ENCODE data around the gene DEPDC4. TPM values are rescaled to one million over a fixed set of nuclear protein-coding genes. Genes with fewer than 3 reads are reported as not detected.

DEPDC4 gene
- total and polyA plus RNA-seq, 2 of the 4 experiments (the other 2 are of a cell fraction): 0.72 to 0.79 TPM

Small RNAs within 50 kb of the gene (microRNA-seq; reads per million reads assigned to microRNA genes)
- not detected for gene RF00019 (ENCODE audit: insufficient read depth, insufficient read length)

Small RNAs within 50 kb of the gene (small RNA-seq; reads per million reads assigned to genes)
- 0 reads per million in 5 experiments for gene RF00019

Other genes starting within 250 kb of the DEPDC4 start
- gene BLTP3B, start 124.2 kb downstream of the DEPDC4 start, total RNA-seq (2012; rRNA removed): 38.7 and 44.7 TPM in 2 replicates
- 8.9 and 10.6 TPM in 2 replicates for gene BLTP3B, start 124.2 kb downstream of the DEPDC4 start, polyA plus RNA-seq (2012; rRNA removed)
- gene ACTR6, start 66.3 kb downstream of the DEPDC4 start, total RNA-seq (2012; rRNA removed): 10.2 and 20.6 TPM in 2 replicates
- 9.7 and 14.5 TPM in 2 replicates for gene ACTR6, start 66.3 kb downstream of the DEPDC4 start, polyA plus RNA-seq (2012; rRNA removed)
- gene SCYL2, start 98 bp upstream of the DEPDC4 start, total RNA-seq (2012; rRNA removed): 52.0 and 67.2 TPM in 2 replicates
- 13.3 and 15.3 TPM in 2 replicates for gene SCYL2, start 98 bp upstream of the DEPDC4 start, polyA plus RNA-seq (2012; rRNA removed)
- gene SLC17A8, start 90.0 kb upstream of the DEPDC4 start, total RNA-seq (2012; rRNA removed): not detected in 2 replicates
- not detected in 2 replicates for gene SLC17A8, start 90.0 kb upstream of the DEPDC4 start, polyA plus RNA-seq (2012; rRNA removed)
- gene NR1H4, start 206.8 kb upstream of the DEPDC4 start, total RNA-seq (2012; rRNA removed): not detected in 2 replicates
- not detected in 2 replicates for gene NR1H4, start 206.8 kb upstream of the DEPDC4 start, polyA plus RNA-seq (2012; rRNA removed)

Measured in IMR-90 (cell line).